ENCODE results near the gene DEFB124.
"Not testable (repeated sequence)": the region's sequence is repeated elsewhere in the genome, so short reads cannot be mapped to it uniquely, and the experiment has no call there.

DEFB124 gene

GRCh38 chr20:31474758-31475427 lies at the start of gene DEFB124, which contains the start of gene REM1:
Gene DEFB124 (minus strand): TSS chr20:31475127. CDS start chr20:31473013, 2,114 bp downstream.
Gene REM1 (plus strand): TSS chr20:31475288. CDS start chr20:31476446, 1,158 bp downstream.
- TF ChIP-seq CTCF (IDR thresholded peaks at IDR 0.05) = no peak
- no peak for TF ChIP-seq ZFX (IDR thresholded peaks at IDR 0.05; ENCODE audit: borderline replicate concordance)
- no peak within 1 kb of the TSS for H3K27ac ChIP-seq

- no peak overlapping the region for H3K27ac ChIP-seq
- TF ChIP-seq ZFX (IDR thresholded peaks at IDR 0.05; ENCODE audit: borderline replicate concordance) (no peak), CTCF (IDR thresholded peaks at IDR 0.05) (no peak)
These were observed 48.7 kb upstream of the DEFB124 start for GRCh38 chr20:31523361-31524283.

GRCh38 chr20:31522731-31523130 lies 47.8 kb upstream of the DEFB124 start:
- TF ChIP-seq CTCF (IDR thresholded peaks at IDR 0.05) (no peak), ZFX (IDR thresholded peaks at IDR 0.05; ENCODE audit: borderline replicate concordance) (no peak)
- no peak overlapping the region for H3K27ac ChIP-seq

GRCh38 chr20:31521267-31521666 lies 46.3 kb upstream of the DEFB124 start:
- H3K27ac ChIP-seq = not testable (repeated sequence)

- TF ChIP-seq ZFX (IDR thresholded peaks at IDR 0.05; ENCODE audit: borderline replicate concordance) = no peak
- TF ChIP-seq CTCF (IDR thresholded peaks at IDR 0.05) = peak; percentile 50; the same call in 1 of the 2 replicates
- peak overlapping the region; percentile 50 for H3K27ac ChIP-seq
These were observed 42.4 kb upstream of the DEFB124 start for GRCh38 chr20:31517373-31517772.

- peak overlapping the region; percentile 50 for H3K27ac ChIP-seq
- TF ChIP-seq ZFX (IDR thresholded peaks at IDR 0.05; ENCODE audit: borderline replicate concordance) (no peak), CTCF (IDR thresholded peaks at IDR 0.05) (no peak)
These were observed 41.7 kb upstream of the DEFB124 start for GRCh38 chr20:31516651-31517050.

- TF ChIP-seq CTCF (IDR thresholded peaks at IDR 0.05) = no peak
- no peak for TF ChIP-seq ZFX (IDR thresholded peaks at IDR 0.05; ENCODE audit: borderline replicate concordance)
- H3K27ac ChIP-seq = peak overlapping the region; percentile 50; the same call in 1 of the 2 replicates
These were observed 41.2 kb upstream of the DEFB124 start for GRCh38 chr20:31516166-31516565.

All from 22Rv1 (cell line).